Endothelial cell of umbilical vein (primary cell): Measurements from ENCODE around the gene ANKRD63.

Experiments
- EZH2 ChIP-seq: IDR thresholded peaks from 2 replicates; pipeline ENCODE4 v1.6.1; 2012; ENCODE audit warnings: borderline replicate concordance, low read depth, mild to moderate bottlenecking, moderate library complexity, low read length, inconsistent platforms; ENCODE audit not compliant: severe bottlenecking
- FOS ChIP-seq: IDR thresholded peaks from 2 replicates; pipeline ENCODE4 v1.6.1; 2011; ENCODE audit warnings: mild to moderate bottlenecking, low read length, moderate library complexity, borderline replicate concordance; ENCODE audit not compliant: insufficient read depth
- GATA2 ChIP-seq: IDR thresholded peaks from 2 replicates; pipeline ENCODE4 v1.7.0; 2011; ENCODE audit warnings: low read depth, mild to moderate bottlenecking, moderate library complexity, mixed read lengths, low read length; ENCODE audit not compliant: insufficient read length, insufficient read depth
- MAX ChIP-seq: IDR thresholded peaks from 2 replicates; pipeline ENCODE4 v1.6.1; 2011; ENCODE audit not compliant: insufficient read depth, insufficient read length
- POLR2A ChIP-seq: IDR thresholded peaks from 2 replicates; pipeline ENCODE4 v1.6.1; 2012; ENCODE audit warnings: low read depth, mild to moderate bottlenecking, control low read depth, low read length
- POLR2AphosphoS5 ChIP-seq: IDR thresholded peaks from 2 replicates; pipeline ENCODE4 v1.6.1; 2012; ENCODE audit warnings: low read depth, mild to moderate bottlenecking, control low read depth, low read length, moderate library complexity; ENCODE audit not compliant: insufficient read depth
- TF ChIP-seq, protein P1 (sequence below), 2 donors: IDR thresholded peaks; 1 replicate in 1 of 2; 2 replicates in 1 of 2; pipeline ENCODE4 v1.5.1; 2011; ENCODE audit warnings: low read length in 2 of 2, mild to moderate bottlenecking in 2 of 2, moderate library complexity in 2 of 2, control low read depth in 1 of 2, inconsistent platforms in 1 of 2, low read depth in 1 of 2; ENCODE audit not compliant: insufficient read depth in 1 of 2; ENCODE audit errors: extremely low read depth in 1 of 2

- TF ChIP-seq FOS (no peak), POLR2A (no peak), EZH2 (no peak), POLR2AphosphoS5 (no peak), MAX (no peak), GATA2 (no peak)
- TF ChIP-seq, protein P1, sequence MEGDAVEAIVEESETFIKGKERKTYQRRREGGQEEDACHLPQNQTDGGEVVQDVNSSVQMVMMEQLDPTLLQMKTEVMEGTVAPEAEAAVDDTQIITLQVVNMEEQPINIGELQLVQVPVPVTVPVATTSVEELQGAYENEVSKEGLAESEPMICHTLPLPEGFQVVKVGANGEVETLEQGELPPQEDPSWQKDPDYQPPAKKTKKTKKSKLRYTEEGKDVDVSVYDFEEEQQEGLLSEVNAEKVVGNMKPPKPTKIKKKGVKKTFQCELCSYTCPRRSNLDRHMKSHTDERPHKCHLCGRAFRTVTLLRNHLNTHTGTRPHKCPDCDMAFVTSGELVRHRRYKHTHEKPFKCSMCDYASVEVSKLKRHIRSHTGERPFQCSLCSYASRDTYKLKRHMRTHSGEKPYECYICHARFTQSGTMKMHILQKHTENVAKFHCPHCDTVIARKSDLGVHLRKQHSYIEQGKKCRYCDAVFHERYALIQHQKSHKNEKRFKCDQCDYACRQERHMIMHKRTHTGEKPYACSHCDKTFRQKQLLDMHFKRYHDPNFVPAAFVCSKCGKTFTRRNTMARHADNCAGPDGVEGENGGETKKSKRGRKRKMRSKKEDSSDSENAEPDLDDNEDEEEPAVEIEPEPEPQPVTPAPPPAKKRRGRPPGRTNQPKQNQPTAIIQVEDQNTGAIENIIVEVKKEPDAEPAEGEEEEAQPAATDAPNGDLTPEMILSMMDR (IDR thresholded peaks at IDR 0.05; ENCODE audit: extremely low read depth in 1 of 2, insufficient read depth in 1 of 2, low read depth in 1 of 2, low read length in 2 of 2) = no peak
These were observed 6.9 kb downstream of the ANKRD63 start for GRCh38 chr15:40275954-40276353.
